Activated CD4-positive, alpha-beta T cell treated with anti-CD3 and anti-CD28 coated beads, Interleukin-2, amount 50 U/mL, for 4 hours (primary cell): Measurements from ENCODE around the gene GCG.

ENCODE experiments used
- DNase-seq, 2 experiments: peaks; one replicate each; pipeline ENCODE4 v3.0.0-alpha.2; 2020

The GCG gene

DNA sequence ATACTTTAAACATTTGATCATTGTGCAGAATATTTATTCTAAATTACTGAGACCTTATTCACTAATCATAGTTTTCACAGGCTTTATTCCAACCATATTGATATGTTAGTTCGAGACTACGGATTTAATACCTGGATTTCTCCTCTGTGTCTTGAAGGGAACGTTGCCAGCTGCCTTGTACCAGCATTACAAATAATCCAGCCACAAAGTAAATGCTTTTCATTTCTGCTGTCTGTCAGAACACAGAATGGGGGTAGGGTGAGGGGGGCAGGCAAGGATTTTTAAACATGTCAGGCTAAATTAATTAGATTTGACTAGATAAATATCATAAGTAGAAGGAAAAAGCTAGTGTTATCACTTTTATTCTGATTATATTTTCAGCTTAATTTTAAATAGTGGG lies 3.1 kb downstream of the GCG start:
- DNase-seq: no peak

DNA sequence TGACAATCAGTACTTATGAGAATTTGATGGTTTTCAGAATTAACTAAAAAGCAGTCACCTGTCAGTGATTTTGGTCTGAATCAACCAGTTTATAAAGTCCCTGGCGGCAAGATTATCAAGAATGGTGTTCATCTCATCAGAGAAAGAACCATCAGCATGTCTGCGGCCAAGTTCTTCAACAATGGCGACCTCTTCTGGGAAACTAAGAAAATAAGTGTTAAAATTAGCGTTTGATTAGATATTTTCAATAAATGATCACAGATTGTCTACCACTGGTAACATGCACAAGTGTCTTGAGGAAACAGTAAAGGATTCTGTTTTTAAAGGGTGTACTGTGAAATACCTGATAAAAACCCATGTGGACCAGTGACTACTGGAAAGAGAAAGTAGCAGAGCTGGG lies 8.1 kb downstream of the GCG start:
- DNase-seq: no peak

DNA sequence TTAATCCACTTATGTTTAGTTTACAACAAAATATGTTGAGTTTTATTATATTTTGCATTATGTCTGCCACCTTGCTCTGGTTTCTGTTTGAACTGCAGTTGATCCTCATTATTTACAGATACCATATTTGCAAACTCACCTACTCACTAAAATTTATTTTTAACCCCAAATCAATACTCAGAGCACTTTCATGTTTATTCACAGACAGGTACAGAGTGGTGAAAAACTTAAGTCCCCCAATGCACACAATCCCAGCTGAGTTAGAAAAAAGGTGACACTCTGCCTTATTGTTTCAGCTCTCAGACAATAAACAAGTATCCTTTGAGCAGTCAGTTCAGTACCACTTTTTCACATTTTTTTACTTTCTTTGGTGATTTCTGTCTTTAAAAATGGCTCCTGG lies 13.7 kb downstream of the GCG start:
- DNase-seq: no peak

DNA sequence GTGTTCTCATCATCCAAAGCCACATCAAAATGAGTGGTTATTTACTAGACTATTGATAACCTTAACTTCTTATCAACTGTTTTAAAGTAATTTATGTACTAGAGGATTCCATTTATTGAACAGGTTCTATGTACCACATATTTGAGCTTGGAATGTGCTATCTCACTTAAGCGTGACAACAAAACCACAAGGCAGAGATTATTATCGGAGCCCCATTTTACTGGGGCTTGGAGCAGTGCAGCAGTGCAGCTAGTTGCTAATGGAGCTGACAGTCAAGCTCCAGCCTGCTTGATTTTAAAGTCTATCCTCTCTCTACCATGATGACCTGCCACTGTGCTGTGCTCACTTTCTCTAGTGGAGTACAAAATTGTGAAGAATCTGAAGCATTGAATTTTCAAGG lies 24.6 kb downstream of the GCG start:
- no peak for DNase-seq

DNA sequence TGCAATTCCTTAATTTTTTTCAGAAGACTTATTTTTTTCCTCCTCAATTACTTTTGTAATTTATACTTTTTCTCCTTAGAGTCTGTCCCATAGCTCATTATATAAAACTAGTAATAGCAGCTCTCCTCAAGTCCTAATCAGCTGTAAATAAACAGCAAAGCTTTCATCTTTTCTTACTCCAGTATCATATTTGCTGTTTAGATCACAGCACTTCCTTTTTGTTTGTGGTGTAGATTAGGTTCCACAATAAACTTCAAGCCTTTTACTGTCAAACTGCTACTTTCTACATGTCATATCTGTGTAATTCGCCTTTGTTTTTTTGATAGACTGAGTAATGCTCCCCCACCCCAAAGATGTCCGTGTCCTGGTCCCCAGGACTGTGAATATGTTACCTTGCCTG lies 25.5 kb downstream of the GCG start:
- DNase-seq: no peak

GRCh38 chr2:162126111-162126519 lies 25.9 kb downstream of the GCG start:
- no peak for DNase-seq

DNA sequence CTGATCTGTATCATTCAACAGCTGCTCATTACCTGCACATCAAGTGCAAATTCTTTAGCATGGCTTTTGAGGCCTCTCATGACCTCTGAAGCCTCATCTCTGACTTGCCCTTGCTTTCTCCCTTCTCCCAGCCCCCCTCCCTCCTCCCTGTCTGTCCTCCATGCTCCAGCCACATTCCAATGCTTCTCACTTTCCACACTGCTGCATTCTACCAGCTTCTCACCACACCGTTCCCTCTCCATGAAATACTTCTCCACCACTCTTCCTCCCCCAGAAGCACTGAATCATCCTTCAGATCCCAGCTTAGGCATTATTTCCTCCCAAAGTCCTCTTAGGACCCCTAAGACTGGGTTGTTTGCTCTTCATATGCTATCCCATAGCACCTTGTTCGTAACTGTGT lies 26.9 kb downstream of the GCG start:
- no peak for DNase-seq

DNA sequence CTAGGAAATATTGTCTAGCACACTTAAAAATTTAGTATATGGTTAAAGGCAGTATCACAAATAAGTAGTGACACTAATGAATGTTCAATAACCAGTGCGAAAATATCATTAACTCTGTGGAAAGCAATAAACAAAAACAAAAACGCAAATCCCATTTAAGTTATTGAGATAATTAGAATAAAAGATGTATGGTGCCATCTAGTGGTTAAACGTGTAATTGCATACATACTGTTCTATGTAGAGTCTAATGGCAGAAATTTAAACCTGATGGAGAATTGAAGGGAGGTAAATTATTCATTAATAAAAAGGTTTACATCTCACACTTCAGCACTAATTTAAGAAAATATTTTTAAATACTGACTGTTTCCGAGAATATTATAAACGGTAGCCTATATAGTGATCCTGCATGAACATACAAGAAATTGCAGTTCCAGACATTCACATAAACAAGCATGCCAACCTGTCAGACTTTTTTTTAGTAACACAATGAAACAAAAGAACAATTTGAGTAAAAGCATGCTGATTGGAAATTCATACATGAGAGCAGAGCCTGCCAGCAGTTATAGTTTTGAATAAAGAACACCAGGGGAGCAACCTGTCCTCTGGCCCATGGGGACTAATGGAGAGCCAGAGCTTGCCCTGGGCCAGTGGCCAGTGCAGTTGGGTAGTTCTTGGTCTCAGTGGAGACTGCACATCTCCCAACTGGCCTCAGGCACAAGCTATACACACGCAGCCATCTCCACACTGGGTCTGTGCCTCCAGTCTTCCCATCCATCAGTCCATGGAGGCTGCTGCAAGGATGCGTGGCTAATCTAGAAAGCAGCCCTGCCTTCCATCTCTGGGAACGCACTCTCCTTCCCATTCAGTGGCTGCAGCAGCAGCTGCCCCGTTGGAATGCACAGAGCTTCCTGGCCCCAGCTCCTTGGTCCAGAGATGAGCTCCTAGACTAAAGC lies 28.0 kb downstream of the GCG start:
- no peak for DNase-seq

GRCh38 chr2:162118166-162119031 lies 33.6 kb downstream of the GCG start:
- DNase-seq: no peak

DNA sequence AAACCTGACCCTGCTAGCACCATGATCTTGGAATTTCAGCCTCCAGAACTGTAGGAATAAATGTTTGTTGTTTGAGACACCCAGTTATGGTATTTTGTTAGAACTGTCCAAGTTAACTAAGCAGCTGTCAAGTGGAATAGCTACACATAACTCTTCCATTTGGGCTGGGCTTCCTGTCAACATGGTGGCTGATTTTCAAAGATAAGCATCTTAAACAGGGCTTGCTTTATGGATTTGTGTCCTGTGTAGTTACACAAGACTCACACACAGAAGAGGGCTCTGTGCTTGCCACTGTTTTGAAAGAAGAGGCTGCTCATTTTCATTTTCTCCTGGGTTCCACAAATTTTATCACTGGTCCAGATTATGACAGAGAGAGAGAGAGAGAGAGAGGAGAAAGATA lies 35.7 kb downstream of the GCG start:
- no peak for DNase-seq

- DNase-seq: no peak
These were observed 37.0 kb downstream of the GCG start for GRCh38 chr2:162115076-162115475.

DNA sequence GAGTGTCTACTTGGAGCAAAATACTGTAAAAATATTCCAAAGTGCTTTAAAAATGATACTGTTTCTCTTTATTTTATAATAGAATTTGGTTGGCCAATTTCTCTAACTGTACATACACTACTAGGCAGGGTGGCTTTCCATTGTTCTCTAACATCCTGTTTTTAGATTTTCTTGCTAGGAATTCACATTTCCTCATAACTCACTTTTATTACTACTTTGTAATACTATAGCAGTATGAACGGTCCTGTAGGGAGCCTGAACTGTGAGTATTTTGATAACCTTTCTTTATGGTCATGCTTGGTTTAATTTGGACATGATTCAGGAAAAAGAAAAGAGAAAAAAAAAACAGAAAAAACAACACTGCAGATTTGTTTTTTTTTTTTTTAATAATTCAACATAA lies 37.8 kb downstream of the GCG start:
- DNase-seq: no peak

GRCh38 chr2:162113776-162114168 lies 38.3 kb downstream of the GCG start:
- DNase-seq: no peak

GRCh38 chr2:162113088-162113775 lies 38.8 kb downstream of the GCG start:
- no peak for DNase-seq

DNA sequence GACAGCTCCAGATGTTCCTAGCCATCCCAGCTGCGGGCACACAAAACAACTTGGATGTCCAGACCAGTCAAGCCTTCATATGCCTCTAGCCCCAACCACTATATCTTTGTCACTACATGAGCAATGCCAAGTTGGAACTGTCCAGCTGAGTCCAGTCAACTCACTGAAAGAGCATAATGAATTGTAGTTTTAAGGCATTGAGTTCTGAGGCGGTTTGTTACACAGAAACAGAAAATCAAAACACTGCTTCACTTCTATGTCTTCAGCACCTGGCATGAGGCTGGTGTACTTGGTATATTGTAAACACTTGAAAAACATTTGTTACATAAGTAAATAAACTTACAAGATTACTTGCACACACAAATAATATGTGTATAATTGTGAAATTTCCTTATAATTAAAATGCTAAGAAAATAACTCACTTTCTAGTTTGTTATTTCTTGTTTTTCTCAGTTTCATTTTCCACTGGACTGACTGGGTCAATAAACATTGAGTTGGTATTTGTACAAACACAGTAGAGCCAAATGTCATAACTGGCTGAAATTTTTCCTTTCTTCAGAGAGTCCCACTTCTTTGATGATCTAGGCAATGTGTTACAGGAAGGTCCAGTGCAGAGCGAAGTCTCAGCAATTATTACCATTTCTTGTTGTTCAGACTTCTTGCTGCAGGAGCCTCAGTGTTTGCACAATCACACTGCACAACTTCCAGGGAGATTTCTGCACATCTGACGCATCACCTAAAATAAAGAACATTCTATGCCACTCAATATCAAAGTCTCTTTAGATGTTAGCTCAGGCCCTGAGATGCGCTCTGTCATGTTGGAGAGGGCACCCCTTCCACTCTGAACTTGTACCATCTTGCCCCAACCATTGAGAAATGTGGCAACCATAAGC lies 39.8 kb downstream of the GCG start:
- no peak for DNase-seq

DNA sequence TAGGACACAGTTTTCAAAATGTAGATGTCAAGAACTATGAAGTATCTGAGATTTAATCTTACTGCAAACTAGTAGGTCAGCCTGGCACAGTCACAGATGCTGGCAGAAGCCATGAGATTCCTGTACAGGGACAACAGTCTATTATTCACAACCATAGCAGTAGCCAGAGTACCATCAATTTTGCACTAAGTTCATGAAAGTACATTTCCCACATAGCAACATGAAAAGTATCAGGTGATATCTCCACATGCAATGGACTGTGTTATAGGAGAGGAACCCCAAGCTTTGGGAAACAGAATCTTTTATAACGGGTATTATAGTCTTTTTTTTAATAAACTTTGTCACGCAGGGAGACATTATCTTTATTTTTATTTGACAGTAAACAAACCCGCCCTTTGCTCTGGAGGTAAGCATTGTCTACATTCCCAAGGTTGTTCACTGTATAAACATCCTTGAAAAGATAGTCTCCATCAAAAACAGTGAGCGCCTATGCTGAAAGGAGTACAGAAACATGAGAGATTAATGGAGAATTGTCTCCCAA lies 44.6 kb downstream of the GCG start:
- DNase-seq: no peak

GRCh38 chr2:162106746-162107145 lies 45.3 kb downstream of the GCG start:
- DNase-seq: no peak

DNA sequence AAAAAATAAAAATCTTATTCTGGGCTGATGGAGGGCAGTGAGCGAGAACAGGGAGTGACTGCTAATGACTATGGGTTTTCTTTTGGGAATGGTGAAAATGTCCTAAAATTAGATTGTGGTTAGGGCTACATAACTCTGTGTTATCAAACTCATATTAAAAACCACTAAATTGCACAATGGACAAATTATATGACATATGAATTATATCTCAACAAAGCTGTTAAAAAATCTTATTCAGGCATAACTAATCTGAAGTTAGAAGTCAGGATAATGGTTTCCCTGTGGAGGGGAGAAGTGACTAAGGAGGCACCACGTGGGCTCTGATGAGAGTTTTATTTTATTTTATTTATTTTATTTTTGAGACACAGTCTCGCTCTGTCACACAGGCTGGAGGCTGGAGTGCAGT lies 45.9 kb downstream of the GCG start:
- DNase-seq: no peak

DNA sequence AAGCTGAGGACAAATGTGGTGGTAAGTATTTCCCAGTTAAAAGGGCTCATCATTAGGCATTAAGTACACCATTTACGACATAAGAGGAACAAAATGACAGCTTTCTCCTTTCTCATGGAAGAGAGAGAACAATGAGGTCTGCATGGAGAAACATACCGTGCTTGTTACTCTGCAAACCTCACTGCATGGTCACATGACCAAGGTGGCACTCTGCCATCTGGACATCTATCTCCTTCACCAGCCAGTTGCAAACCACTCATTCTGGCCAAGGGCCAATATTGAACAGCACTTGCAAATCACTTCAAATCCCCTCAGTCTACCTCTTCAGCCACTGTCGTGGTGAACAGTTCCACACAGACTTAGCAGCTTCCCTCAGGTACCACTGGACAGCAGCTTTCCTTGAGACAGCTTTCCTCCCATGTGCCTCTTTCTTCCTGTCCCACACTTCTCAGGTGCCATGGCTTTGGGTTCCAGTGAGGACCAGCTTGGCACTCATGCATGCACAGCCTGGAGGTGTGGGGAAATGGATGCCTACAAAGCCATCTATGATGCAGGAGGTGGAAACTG lies 48.5 kb downstream of the GCG start:
- no peak for DNase-seq

- DNase-seq: no peak
These were observed 51.5 kb downstream of the GCG start for GRCh38 chr2:162100579-162100978.

- DNase-seq: no peak
These were observed 52.2 kb downstream of the GCG start for GRCh38 chr2:162099836-162100235.
